Smooth muscle cell (in vitro differentiated cells): ENCODE data around the gene IRGC. TPM values are rescaled to one million over a fixed set of nuclear protein-coding genes. Genes with fewer than 3 reads are reported as not detected.

Experiments used
- DNase-seq: peaks from one replicate; lab custom pipeline; 2025; ENCODE audit not compliant: unreplicated experiment; lab: John Stamatoyannopoulos, UW
- H2AFZ ChIP-seq: fragments of 200-600 bp; sonication (generic); 2 replicates; pipeline ENCODE4 v1.6.0; 2016; ENCODE audit warnings: antibody characterized with exemption, low read depth, mild to moderate bottlenecking
- H3F3A ChIP-seq: fragments of 200-600 bp; sonication (generic); 2 replicates; pipeline ENCODE4 v1.6.0; 2017; ENCODE audit warnings: antibody characterized with exemption, low read depth
- H3K27ac ChIP-seq: fragments of 200-600 bp; sonication (generic); 2 replicates; pipeline ENCODE4 v1.5.1; 2016; ENCODE audit warnings: low read depth, mild to moderate bottlenecking
- H3K27me3 ChIP-seq: fragments of 200-600 bp; sonication (generic); 2 replicates; pipeline ENCODE4 v1.6.1; 2016; ENCODE audit warnings: low read depth, mild to moderate bottlenecking
- H3K36me3 ChIP-seq: fragments of 200-600 bp; sonication (generic); 2 replicates; pipeline ENCODE4 v1.5.1; 2016; ENCODE audit warnings: low read depth
- H3K4me1 ChIP-seq: fragments of 200-600 bp; sonication (generic); 2 replicates; pipeline ENCODE4 v1.5.1; 2016; ENCODE audit warnings: low read depth
- H3K4me2 ChIP-seq: fragments of 200-600 bp; sonication (generic); 2 replicates; pipeline ENCODE4 v1.6.0; 2016; ENCODE audit warnings: mild to moderate bottlenecking
- H3K4me3 ChIP-seq: fragments of 200-600 bp; sonication (generic); 2 replicates; pipeline ENCODE4 v1.5.1; 2016; ENCODE audit warnings: mild to moderate bottlenecking
- H3K79me2 ChIP-seq: fragments of 200-600 bp; sonication (generic); 2 replicates; pipeline ENCODE4 v1.6.0; 2016; ENCODE audit warnings: low read depth, mild to moderate bottlenecking
- H3K9ac ChIP-seq: fragments of 200-600 bp; sonication (generic); 2 replicates; pipeline ENCODE4 v1.6.0; 2016; ENCODE audit warnings: low read depth
- H3K9me3 ChIP-seq: fragments of 200-600 bp; sonication (generic); replicated peaks from 2 replicates; pipeline ENCODE4 v1.5.1; 2016; ENCODE audit warnings: low read depth
- H4K20me1 ChIP-seq: fragments of 200-600 bp; sonication (generic); 2 replicates; pipeline ENCODE4 v1.6.0; 2016; ENCODE audit warnings: low read depth
- CTCF ChIP-seq: fragments of 200-600 bp; sonication (generic); IDR thresholded peaks from 2 replicates; pipeline ENCODE4 v1.5.1; 2017; ENCODE audit warnings: borderline replicate concordance, mild to moderate bottlenecking, antibody characterized with exemption; ENCODE audit not compliant: insufficient read depth, poor library complexity, severe bottlenecking
- WGBS: methylation state at CpG from one replicate; pipeline ENCODE4 v1.1.7; 2016; ENCODE audit warnings: low lambda C conversion rate; 5-methylcytosine and 5-hydroxymethylcytosine counted together
- polyA plus RNA-seq: library from polyadenylated mRNA; unstranded; fragments of >200 nt; fragmentation: Nextera tagmentation; extraction: Ambion mirVana; gene quantifications from 2 replicates; pipeline ENCODE4 v1.2.1, GENCODE V29; 2016
- total RNA-seq: library from RNA; depleted of rRNA; stranded (reverse); fragments of >200 nt; gene quantifications from 2 replicates; pipeline ENCODE4 v1.2.3, GENCODE V29; 2014

Gene IRGC
- total and polyA plus RNA-seq, 2 experiments from 2014 or later = not detected

GRCh38 chr19:43735957-43736356 is 20.1 kb downstream of the IRGC start:
- Histone ChIP-seq H3K4me1 (no peaks in the 10 kb centered on the region), H3K27ac (no peak overlapping the region), H4K20me1 (no peaks in the 10 kb centered on the region), H3K9me3 (no peaks in the 10 kb centered on the region), H3K27me3 (no peaks in the 10 kb centered on the region), H3K4me2 (no peak overlapping the region), H3K79me2 (no peaks in the 10 kb centered on the region), H3F3A (no peaks in the 10 kb centered on the region), H3K36me3 (no peaks in the 10 kb centered on the region), H2AFZ (no peak overlapping the region), H3K9ac (no peak overlapping the region), H3K4me3 (no peak overlapping the region)
- TF ChIP-seq CTCF = no peak
- DNase-seq = no peak

DNA sequence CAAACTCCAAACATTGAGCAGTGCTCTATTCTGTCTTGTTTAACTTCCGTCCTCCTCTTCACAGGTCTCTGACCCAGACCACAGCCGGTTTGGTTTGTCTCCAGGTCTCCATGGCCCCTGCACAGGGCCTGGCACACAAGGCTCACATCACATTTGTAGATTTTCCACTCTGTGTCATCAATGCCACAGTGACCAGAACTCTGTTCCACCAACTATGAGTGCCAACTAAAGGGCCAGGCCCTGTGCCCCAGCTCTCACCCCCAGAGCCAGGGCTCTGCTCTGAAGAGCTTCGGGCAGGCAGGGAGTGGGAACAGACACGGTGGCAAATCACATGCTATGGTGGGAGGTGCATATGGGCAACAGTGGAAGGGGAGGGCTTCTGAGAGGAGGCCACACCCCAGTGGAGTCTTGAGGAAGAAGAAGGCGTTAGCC is 22.9 kb downstream of the IRGC start:
- H3K9ac ChIP-seq = no peak overlapping the region
- WGBS = 81% methylated on average over 5 of the region's 5 CpGs
- no peaks in the 10 kb centered on the region for H3K36me3 ChIP-seq

DNA sequence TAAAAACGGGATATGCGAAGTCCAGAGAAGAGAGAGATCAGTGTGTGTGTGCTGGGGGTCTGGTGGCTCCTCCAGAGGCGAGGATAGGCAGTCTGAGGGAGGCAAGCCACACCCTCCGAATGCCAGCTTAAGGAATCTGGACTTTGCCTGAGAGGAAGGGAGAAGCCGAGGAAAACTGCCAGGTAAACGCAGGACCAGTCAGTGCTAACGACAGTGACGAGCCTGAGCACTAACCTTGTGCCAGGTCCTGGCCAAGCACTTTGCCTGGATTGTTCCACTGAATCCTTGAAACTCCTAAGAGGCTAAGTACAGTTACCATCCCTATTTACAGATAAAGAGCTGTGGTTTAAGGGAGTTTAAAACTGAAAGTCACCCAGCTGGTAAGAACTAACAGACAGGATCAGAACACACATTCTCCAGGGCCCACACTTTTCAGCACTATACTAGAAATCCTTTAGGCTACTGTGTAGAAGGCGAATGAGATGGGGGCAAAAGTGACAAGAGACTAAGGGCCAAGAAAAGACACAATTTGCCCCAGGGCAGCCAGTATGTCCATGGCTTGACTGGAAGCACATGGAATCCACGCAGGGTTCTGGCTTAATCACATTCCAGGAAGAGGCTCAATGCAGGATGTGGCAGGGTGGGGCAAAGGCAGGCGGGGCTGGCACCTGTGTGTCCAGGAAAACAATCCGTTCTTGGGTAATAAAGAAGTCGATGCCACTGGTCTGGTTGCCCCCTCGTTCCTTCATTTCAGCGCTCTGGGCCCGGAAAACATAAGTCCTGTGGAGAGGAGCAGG is 23.8 kb downstream of the IRGC start:
- Histone ChIP-seq H2AFZ (no peak overlapping the region), H4K20me1 (no peaks in the 10 kb centered on the region), H3K27ac (no peak overlapping the region), H3K27me3 (no peaks in the 10 kb centered on the region), H3K4me3 (no peak overlapping the region), H3K4me2 (no peak overlapping the region), H3K4me1 (no peaks in the 10 kb centered on the region), H3F3A (no peaks in the 10 kb centered on the region), H3K9ac (no peak overlapping the region), H3K79me2 (no peaks in the 10 kb centered on the region), H3K36me3 (no peaks in the 10 kb centered on the region), H3K9me3 (no peaks in the 10 kb centered on the region)
- TF ChIP-seq CTCF = no peak
- no peak for DNase-seq
- 90% methylated on average over 16 of the region's 16 CpGs for WGBS

More for the DNA sequence above, 22.9 kb downstream of the IRGC start:
- Histone ChIP-seq H3F3A (no peaks in the 10 kb centered on the region), H3K4me2 (no peak overlapping the region), H4K20me1 (no peaks in the 10 kb centered on the region), H3K4me1 (no peaks in the 10 kb centered on the region), H3K4me3 (no peak overlapping the region), H3K9me3 (no peaks in the 10 kb centered on the region), H3K27me3 (no peaks in the 10 kb centered on the region), H3K79me2 (no peaks in the 10 kb centered on the region), H3K27ac (no peak overlapping the region), H2AFZ (no peak overlapping the region)
- TF ChIP-seq CTCF = no peak
- no peak for DNase-seq
